H1 (cell line): ENCODE measurements around the gene DIPK1B.

Experiments
- YY1 ChIP-seq: IDR thresholded peaks from 2 replicates; pipeline ENCODE4 v1.6.1; 2011; ENCODE audit warnings: low read depth, mild to moderate bottlenecking, low read length
- ZNF274 ChIP-seq: IDR thresholded peaks from 2 replicates; pipeline ENCODE4 v1.7.0; 2012; ENCODE audit warnings: low read length, borderline replicate concordance; ENCODE audit errors: extremely low read depth

- TF ChIP-seq ZNF274 (no peak), YY1 (no peak)
These were observed 41.1 kb upstream of the DIPK1B start for GRCh38 chr9:136671254-136671614.
